GM20000 (cell line): ENCODE data around the gene ZFP36L1.

Source experiments
- DNase-seq: peaks from one replicate; pipeline ENCODE4 v3.0.0; 2012; ENCODE audit warnings: low spot score
- CTCF ChIP-seq: IDR thresholded peaks from 2 replicates; pipeline ENCODE4 v1.5.1; 2012; ENCODE audit warnings: mild to moderate bottlenecking, control low read depth; ENCODE audit errors: extremely low read depth, missing control alignments

Gene ZFP36L1

DNA sequence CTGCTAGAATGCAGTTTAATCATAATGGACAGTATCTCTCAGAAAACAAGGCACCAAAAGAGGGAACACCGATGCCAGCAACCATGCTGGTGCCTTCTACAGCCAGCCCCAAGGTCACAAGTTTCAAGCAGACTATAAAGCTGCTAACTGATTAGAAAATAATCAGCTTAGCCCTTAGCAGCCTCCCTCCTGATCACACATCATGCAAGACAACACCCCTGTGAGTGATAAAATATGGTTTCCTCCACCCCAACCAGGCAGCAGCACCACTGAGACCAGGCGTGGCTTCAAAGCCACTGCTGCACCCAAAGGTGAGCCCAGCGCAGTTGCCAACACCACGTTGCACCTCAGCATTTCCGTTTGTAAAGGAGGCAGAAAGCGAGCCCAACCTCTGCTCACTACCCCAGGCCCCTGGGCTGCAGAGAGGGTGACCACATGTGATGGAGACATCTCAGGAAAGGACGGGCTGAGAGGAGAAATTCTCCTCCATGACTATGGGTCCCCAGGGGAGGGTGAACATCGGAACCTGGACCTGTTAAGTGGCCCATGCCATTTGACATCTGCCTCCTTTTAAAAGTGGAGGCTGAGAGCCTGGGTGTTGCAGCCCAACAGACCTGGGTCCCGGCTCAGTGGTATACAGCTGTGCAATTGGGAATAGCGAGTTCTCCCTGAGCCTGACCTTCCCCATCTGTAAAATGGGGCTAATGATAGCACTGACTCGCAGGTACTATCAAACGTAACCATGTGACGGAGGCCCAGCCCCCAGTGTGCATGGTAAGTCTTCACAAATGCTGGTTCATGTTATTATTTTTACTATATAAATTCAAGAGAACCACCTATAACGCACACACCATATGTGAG lies 11.5 kb downstream of the ZFP36L1 start:
- no peak for TF ChIP-seq CTCF
- DNase-seq = no peak

GRCh38 chr14:68780358-68781160 lies 12.3 kb downstream of the ZFP36L1 start:
- no peak for DNase-seq
- no peak for TF ChIP-seq CTCF

- no peak for TF ChIP-seq CTCF
- no peak for DNase-seq
These were observed 13.0 kb downstream of the ZFP36L1 start for GRCh38 chr14:68779761-68780323.

- no peak for DNase-seq
These were observed 15.2 kb downstream of the ZFP36L1 start for GRCh38 chr14:68777644-68778043.

DNA sequence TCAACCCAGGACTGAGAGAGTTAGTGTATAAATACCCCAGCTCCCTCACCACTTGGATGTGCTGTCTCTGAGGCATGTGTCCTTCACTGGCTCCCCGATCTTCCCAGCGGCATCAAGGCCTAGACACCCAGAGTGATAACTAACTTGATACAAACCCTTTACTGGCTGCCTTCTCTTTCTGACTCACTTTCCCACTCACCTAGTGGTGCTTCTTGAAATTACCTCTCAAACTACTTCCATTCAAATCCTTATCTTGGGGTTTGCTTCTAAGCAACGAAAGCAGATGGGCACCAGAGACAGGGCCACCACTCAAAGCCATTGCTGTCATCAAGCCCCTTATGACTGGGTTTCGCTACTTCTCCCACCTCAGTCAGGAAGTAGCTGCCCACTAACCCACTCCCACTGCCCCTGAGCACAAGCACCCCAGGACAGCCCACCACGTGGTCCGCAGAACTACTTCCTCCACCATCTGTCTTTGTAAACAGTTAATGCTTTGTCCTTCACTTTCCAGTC lies 17.2 kb downstream of the ZFP36L1 start:
- no peak for TF ChIP-seq CTCF
- DNase-seq = no peak

More at GRCh38 chr14:68777644-68778043, 15.2 kb downstream of the ZFP36L1 start:
- no peak for TF ChIP-seq CTCF

GRCh38 chr14:68774771-68775613 lies 17.9 kb downstream of the ZFP36L1 start:
- DNase-seq = no peak
- TF ChIP-seq CTCF = no peak
